Mesothelial cell of epicardium (in vitro differentiated cells): Measurements from ENCODE around the gene NTM. TPM values are rescaled to one million over a fixed set of nuclear protein-coding genes. Genes with fewer than 3 reads are reported as not detected.

Source experiments
- DNase-seq, 2 experiments: peaks; one replicate each; pipeline ENCODE4 v3.0.0; 2021; ENCODE audit warnings: low spot score in 2 of 2; ENCODE audit not compliant: unreplicated experiment in 2 of 2
- H3K27ac Mint-ChIP-seq: 2 replicates; pipeline ENCODE4 v1.8.0; 2021; ENCODE audit warnings: mixed read lengths
- H3K27me3 Mint-ChIP-seq: 2 replicates; pipeline ENCODE4 v1.8.0; 2021; ENCODE audit warnings: low read depth, mixed read lengths
- H3K36me3 Mint-ChIP-seq: 2 replicates; pipeline ENCODE4 v1.8.0; 2021; ENCODE audit warnings: mixed read lengths
- H3K4me1 Mint-ChIP-seq: 2 replicates; pipeline ENCODE4 v1.8.0; 2021; ENCODE audit warnings: mixed read lengths
- H3K4me3 Mint-ChIP-seq: 2 replicates; pipeline ENCODE4 v1.8.0; 2021; ENCODE audit warnings: mild to moderate bottlenecking, moderate library complexity, mixed read lengths
- H3K9me3 Mint-ChIP-seq: 2 replicates; pipeline ENCODE4 v1.8.0; 2021; ENCODE audit warnings: mixed read lengths
- CTCF ChIP-seq: fragments of 200-600 bp; sonication (generic); IDR thresholded peaks from one replicate; pipeline ENCODE4 v1.5.0; 2021; ENCODE audit warnings: antibody characterized with exemption; ENCODE audit not compliant: unreplicated experiment
- total RNA-seq: library from RNA; stranded (reverse); gene quantifications from 3 replicates; pipeline ENCODE4 v1.2.1, GENCODE V29; 2021

The NTM gene
- total RNA-seq, 1 donor from 2014 or later, result 3.9 TPM

GRCh38 chr11:131637469-131638175 is 267.2 kb downstream of the NTM start:
- no peaks in the 10 kb centered on the region for H3K9me3 Mint-ChIP-seq
- no peak overlapping the region for H3K27ac Mint-ChIP-seq
- no peak for TF ChIP-seq CTCF
- no peak overlapping the region for H3K4me3 Mint-ChIP-seq
- peaks cover 13% of the 10 kb centered on the region for H3K27me3 Mint-ChIP-seq
- no peak for DNase-seq
- no peaks in the 10 kb centered on the region for H3K36me3 Mint-ChIP-seq
- H3K4me1 Mint-ChIP-seq, result peaks cover 2% of the 10 kb centered on the region

GRCh38 chr11:131638889-131639288 is 268.5 kb downstream of the NTM start:
- H3K9me3 Mint-ChIP-seq, result no peaks in the 10 kb centered on the region
- no peak for DNase-seq
- H3K27ac Mint-ChIP-seq, result no peak overlapping the region
- TF ChIP-seq CTCF, result no peak
- H3K4me1 Mint-ChIP-seq, result peaks cover 2% of the 10 kb centered on the region
- no peak overlapping the region for H3K4me3 Mint-ChIP-seq
- H3K27me3 Mint-ChIP-seq, result peaks cover 13% of the 10 kb centered on the region
- no peaks in the 10 kb centered on the region for H3K36me3 Mint-ChIP-seq

- Mint-ChIP-seq H3K36me3 (no peaks in the 10 kb centered on the region), H3K4me3 (no peak overlapping the region), H3K4me1 (no peaks in the 10 kb centered on the region), H3K27ac (no peak overlapping the region), H3K9me3 (no peaks in the 10 kb centered on the region), H3K27me3 (peaks cover 11% of the 10 kb centered on the region)
- no peak for DNase-seq
- TF ChIP-seq CTCF, result no peak
These were observed 269.9 kb downstream of the NTM start for GRCh38 chr11:131640320-131640719.

GRCh38 chr11:131642756-131643531 is 272.5 kb downstream of the NTM start:
- Mint-ChIP-seq H3K27me3 (peaks cover 15% of the 10 kb centered on the region), H3K4me3 (no peak overlapping the region), H3K27ac (no peak overlapping the region), H3K36me3 (no peaks in the 10 kb centered on the region), H3K4me1 (no peaks in the 10 kb centered on the region), H3K9me3 (peaks cover 2% of the 10 kb centered on the region)
- DNase-seq, result no peak
- no peak for TF ChIP-seq CTCF

GRCh38 chr11:131644204-131644795 is 273.9 kb downstream of the NTM start:
- Mint-ChIP-seq H3K9me3 (peaks cover 8% of the 10 kb centered on the region), H3K27ac (no peak overlapping the region), H3K4me1 (no peaks in the 10 kb centered on the region), H3K36me3 (no peaks in the 10 kb centered on the region), H3K27me3 (peaks cover 16% of the 10 kb centered on the region), H3K4me3 (no peak overlapping the region)
- DNase-seq, result no peak
- no peak for TF ChIP-seq CTCF
